NCI-H1105 (cell line): ENCODE results near the gene OR8D2.
"Not testable (repeated sequence)": the region's sequence is repeated elsewhere in the genome, so short reads cannot be mapped to it uniquely, and the experiment has no call there.

Experiments
- DNase-seq: peaks from one replicate; lab custom pipeline; 2025; lab: John Stamatoyannopoulos, UW

The OR8D2 gene

DNA sequence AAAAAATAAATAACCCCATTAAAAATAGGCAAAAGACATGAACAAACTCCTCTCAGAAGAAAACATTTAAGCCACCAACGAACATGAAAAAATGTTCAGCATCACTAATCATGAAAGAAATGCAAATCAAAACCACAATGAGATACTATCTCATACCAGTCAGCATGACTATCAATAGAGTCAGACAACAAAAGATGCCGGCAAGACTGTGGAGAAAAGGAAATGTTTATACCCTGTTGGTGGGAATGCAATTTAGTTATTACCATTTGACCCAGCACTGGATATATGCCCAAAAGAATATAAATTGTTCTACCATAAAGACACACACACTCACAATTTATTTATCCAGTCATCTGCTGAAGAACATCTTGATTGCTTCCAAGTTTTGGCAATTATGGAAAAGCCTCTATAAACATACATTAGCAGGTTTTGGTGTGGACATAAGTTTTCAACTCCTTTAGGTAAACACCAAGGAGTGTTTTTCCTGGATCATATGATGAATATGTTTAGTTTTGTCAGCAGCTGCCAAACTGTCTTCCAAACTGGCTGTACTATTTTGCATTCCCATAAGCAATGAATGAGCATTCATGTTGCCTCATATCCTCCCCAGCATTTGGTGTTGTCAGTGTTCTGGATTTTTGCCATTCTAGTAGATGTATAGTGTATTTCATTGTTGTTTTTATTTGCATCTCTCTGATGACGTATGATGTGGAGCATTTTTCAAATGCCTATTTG is 34.2 kb downstream of the OR8D2 start:
- no peak for DNase-seq

DNA sequence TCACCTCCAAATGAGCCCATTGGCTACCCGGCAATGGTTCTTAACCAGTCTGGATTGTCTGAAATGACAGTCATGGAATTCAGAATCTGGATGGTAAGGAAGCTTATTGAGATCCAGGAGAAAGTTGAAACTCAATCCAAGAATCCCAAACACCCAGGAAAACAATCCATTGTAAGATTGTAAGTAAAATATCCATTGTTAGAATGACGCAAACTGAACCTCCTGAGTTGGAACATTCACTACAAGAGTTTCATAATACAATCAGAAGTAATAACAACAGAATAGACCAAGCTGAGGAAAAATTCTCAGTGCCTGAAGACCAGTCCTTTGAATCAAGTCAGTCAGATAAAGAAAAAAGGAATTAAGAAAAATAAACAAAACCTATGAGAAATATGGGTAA is 41.7 kb downstream of the OR8D2 start:
- no peak for DNase-seq

- no peak for DNase-seq
Observed at GRCh38 chr11:124277804-124278203, 42.2 kb downstream of the OR8D2 start.

DNA sequence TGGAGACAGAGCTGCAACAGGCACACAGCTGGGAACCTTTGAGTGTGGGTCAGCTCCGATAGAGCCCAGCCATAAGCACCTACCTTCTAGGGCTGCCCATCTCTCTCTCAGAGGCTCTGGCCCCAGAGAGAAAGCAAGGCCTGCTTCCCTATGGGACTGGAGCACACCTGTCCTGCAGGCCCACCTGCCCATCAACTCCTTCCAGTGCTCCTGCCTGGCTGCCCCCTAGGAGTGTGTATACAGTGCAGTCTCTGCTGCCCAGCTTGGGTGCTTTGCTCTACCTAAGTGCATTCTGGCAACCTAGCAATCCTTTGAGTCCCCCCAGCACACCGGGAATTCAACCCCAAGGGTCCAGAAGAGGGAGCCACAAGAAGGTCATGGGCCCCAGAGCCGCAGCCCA is 42.8 kb downstream of the OR8D2 start:
- no peak for DNase-seq

DNA sequence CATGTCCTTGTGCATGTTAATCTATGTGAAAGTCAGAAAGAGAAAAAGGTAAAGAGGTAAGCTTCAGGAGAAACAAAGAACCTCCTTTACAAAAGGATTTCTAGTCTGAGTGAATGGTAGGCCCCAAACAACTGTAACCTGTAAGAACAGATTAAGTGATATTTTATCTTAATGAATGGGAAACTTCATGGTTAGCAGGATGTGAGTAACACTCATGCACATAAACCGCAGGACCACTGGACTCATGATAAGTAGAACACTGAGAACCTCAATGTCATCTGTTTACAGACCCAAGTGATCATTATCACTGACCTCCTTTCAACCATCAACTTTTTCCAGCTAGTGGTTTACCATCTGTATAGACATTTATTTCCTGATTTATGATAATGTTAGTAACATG is 43.9 kb downstream of the OR8D2 start:
- DNase-seq = no peak

DNA sequence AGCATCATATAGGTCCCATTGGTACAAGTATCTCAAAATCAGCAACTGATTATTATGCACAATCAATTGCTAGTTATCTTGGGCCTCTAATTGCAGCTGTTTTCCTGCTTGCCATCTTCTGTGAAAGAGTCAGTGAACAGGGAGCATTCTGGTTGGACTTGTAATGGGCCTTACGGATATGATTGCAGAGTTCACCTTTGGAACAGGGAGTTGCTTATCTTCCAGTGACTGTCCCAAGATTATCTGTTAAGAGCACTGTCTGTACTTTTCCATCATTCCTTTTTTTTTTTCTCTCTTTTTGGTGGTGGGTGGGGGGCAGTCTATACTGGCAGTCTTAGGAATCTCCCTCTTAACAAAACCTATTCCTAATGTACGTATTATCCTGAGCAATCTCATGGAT is 46.0 kb downstream of the OR8D2 start:
- DNase-seq = no peak

GRCh38 chr11:124270886-124271285 is 49.1 kb downstream of the OR8D2 start:
- DNase-seq = not testable (repeated sequence)
